ENCODE measurements around the gene CDH13.

- no peak for TF ChIP-seq CTCF (IDR thresholded peaks at IDR 0.05; ENCODE audit: low read length)
- no peak for TF ChIP-seq EZH2 (optimal IDR thresholded peaks at IDR 0.05; ENCODE audit: low read depth, low read length)
Measured at GRCh38 chr16:82652826-82653225, 26.1 kb downstream of the CDH13 start.
